Nasal cavity respiratory epithelium epithelial cell of viscerocranial mucosa (primary cell): ENCODE data around the gene MSANTD1. TPM values are rescaled to one million over a fixed set of nuclear protein-coding genes. Genes with fewer than 3 reads are reported as not detected.

Experiments
- total RNA-seq: library from RNA; depleted of rRNA; stranded (reverse); fragments of >200 nt; gene quantifications from 2 replicates; pipeline ENCODE4 v1.2.3, GENCODE V29; 2014

MSANTD1 gene
- 0.34 and 0.78 TPM in 2 replicates for total RNA-seq

GRCh38 chr4:3248811-3249661 lies at the start of gene MSANTD1:
Gene MSANTD1, plus strand, starts transcription at chr4:3249159. Its CDS starts 64 bp downstream, at chr4:3249223.

GRCh38 chr4:3292571-3293400 lies 43.8 kb downstream of the MSANTD1 start, which contains the start of gene RGS12:
Gene RGS12, plus strand, starts transcription at chr4:3293021. Its CDS starts 23,150 bp downstream, at chr4:3316171.

Other genes starting within 250 kb of the MSANTD1 start
- not detected in 2 replicates for gene HTT-AS, start 174.6 kb upstream of the MSANTD1 start, total RNA-seq
- gene HTT, start 174.5 kb upstream of the MSANTD1 start, total RNA-seq = 59.5 and 94.8 TPM in 2 replicates
- 34.9 and 106 TPM in 2 replicates for gene RGS12, start 43.9 kb downstream of the MSANTD1 start, total RNA-seq
- gene HGFAC, start 192.8 kb downstream of the MSANTD1 start, total RNA-seq = 0.21 TPM in 1 of 2 replicates, not detected in the other
- gene DOK7, start 214.1 kb downstream of the MSANTD1 start, total RNA-seq = 2.1 and 2.7 TPM in 2 replicates